Suprapubic skin (tissue), 3 donors: ENCODE data around the gene TUBGCP6.

Experiments
- EP300 ChIP-seq: sonication (generic); formaldehyde crosslinking; IDR thresholded peaks from one replicate; pipeline ENCODE4 v1.6.1; 2017; ENCODE audit warnings: antibody characterized with exemption
- TF ChIP-seq, protein P1 (sequence below), 2 donors: fragments of 200-600 bp in 1 of 2; fragments of 450-650 bp in 1 of 2; sonication (generic) in 1 of 2; IDR thresholded peaks; one replicate each; pipeline ENCODE4 v1.5.1; 2016 to 2019; ENCODE audit warnings: antibody characterized with exemption in 2 of 2, mild to moderate bottlenecking in 1 of 2, moderate library complexity in 1 of 2

DNA sequence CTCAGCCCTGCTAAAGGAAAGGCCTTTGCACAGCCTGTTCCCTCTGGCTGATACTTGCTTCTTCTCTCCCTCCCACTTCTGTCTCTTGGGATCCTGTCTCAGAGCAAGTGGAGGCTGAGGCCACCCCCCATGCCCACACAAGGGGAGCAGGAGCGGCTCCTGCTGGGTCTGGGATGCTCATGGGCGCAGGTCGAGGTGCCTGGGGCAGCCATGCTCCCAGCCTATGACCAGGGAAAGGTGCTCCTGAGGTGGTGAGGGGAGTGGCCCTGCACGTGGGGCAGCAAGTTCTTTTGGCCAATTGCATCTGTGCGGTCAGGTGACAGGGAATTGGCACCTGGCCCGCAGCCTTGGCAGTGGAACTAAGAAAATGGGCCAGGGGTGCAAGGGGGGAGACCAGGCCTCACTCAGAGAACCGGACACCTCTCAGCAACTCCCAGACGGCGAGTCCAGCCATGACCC lies 23.9 kb upstream of the TUBGCP6 start:
- TF ChIP-seq, protein P1, sequence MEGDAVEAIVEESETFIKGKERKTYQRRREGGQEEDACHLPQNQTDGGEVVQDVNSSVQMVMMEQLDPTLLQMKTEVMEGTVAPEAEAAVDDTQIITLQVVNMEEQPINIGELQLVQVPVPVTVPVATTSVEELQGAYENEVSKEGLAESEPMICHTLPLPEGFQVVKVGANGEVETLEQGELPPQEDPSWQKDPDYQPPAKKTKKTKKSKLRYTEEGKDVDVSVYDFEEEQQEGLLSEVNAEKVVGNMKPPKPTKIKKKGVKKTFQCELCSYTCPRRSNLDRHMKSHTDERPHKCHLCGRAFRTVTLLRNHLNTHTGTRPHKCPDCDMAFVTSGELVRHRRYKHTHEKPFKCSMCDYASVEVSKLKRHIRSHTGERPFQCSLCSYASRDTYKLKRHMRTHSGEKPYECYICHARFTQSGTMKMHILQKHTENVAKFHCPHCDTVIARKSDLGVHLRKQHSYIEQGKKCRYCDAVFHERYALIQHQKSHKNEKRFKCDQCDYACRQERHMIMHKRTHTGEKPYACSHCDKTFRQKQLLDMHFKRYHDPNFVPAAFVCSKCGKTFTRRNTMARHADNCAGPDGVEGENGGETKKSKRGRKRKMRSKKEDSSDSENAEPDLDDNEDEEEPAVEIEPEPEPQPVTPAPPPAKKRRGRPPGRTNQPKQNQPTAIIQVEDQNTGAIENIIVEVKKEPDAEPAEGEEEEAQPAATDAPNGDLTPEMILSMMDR (IDR thresholded peaks at IDR 0.05), result no peak
- no peak for TF ChIP-seq EP300
